Right lobe of liver (tissue), 4 donors: Measurements from ENCODE around the gene CCDC197.

Source experiments
- POLR2A ChIP-seq: fragments of 450-650 bp; IDR thresholded peaks from one replicate; pipeline ENCODE4 v1.6.1; 2017; ENCODE audit warnings: antibody characterized with exemption, mild to moderate bottlenecking
- TF ChIP-seq, protein P1 (sequence below), 4 donors: fragments of 200-600 bp in 3 of 4; fragments of 450-650 bp in 1 of 4; IDR thresholded peaks; one replicate each; pipeline versions ENCODE4 v1.5.1 to v1.8.0; 2016 to 2022; ENCODE audit warnings: antibody characterized with exemption in 4 of 4, mild to moderate bottlenecking in 2 of 4
- donor health status: DM: no; HTN: no; CAD: no.
- donor health status: DM: no; HTN: no; CAD: no.
- donor health status: DM: no; HTN: yes; CAD: no.

DNA sequence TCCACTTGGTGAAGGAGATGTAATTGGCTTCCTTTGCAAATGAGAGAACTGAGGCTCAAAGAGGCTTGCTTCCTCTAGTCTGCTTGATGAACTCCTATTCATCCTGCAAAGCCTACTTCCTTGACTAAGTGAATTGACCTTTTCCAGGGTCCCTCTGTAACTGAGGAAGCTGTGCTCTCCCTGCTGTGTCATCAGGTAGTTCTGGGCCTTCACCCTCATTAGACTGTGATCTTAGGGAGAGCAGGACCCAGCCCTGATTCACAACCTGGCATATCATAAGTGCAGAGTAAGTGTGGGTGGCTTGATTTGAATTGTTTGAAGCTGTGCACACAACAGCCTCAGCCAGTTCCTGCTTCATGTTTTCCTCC lies 37.0 kb upstream of the CCDC197 start:
- TF ChIP-seq, protein P1, sequence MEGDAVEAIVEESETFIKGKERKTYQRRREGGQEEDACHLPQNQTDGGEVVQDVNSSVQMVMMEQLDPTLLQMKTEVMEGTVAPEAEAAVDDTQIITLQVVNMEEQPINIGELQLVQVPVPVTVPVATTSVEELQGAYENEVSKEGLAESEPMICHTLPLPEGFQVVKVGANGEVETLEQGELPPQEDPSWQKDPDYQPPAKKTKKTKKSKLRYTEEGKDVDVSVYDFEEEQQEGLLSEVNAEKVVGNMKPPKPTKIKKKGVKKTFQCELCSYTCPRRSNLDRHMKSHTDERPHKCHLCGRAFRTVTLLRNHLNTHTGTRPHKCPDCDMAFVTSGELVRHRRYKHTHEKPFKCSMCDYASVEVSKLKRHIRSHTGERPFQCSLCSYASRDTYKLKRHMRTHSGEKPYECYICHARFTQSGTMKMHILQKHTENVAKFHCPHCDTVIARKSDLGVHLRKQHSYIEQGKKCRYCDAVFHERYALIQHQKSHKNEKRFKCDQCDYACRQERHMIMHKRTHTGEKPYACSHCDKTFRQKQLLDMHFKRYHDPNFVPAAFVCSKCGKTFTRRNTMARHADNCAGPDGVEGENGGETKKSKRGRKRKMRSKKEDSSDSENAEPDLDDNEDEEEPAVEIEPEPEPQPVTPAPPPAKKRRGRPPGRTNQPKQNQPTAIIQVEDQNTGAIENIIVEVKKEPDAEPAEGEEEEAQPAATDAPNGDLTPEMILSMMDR (IDR thresholded peaks at IDR 0.05): no peak
- no peak for TF ChIP-seq POLR2A
